Measurements from ENCODE around the gene TRPT1. TPM values are rescaled to one million over a fixed set of nuclear protein-coding genes. Genes with fewer than 3 reads are reported as not detected.
A peak's percentile ranks its signal among the peaks of the same experiment; 100 is the strongest.

Gene TRPT1
- polyA plus RNA-seq, 6 donors from 2014 or later: 60.7 to 97.6 (median 86.0) TPM

GRCh38 chr11:64245797-64246620 lies 20.0 kb upstream of the TRPT1 start:
- H3K4me3 Mint-ChIP-seq: peak overlapping the region; percentile 85 to 95 (median 90)
- ATAC-seq (ENCODE audit: low read depth in 2 of 2): no peak
- no peaks in the 10 kb centered on the region for H3K9me3 Mint-ChIP-seq
- H3K4me1 Mint-ChIP-seq: peaks cover 34 to 70% (median 45%) of the 10 kb centered on the region in 3 donors
- DNase-seq: peak; percentile 50
- H3K27ac Mint-ChIP-seq: peak overlapping the region; percentile 89 to 96 (median 94)
- no peaks in the 10 kb centered on the region for H3K36me3 Mint-ChIP-seq
- no peaks in the 10 kb centered on the region for H3K27me3 Mint-ChIP-seq

DNA sequence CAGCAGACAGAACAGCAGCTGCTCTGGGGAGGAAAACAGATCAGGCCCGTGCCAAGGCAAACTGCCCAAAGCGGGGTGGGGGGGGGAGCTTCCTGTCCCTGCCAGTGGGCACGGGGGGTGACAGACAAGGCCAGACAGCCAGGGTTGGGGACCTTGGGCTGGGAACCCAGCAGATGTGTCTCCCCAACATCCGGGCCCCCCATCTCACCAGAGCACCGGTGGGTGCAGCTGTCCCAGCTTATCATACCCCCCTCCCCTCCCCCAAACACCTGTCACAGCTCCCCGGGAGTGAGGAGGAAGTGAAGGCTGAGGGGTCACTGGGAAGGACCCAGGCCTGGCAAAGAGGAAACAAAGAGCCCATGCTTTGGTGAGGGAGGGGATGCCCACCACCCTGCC lies 19.4 kb upstream of the TRPT1 start:
- Mint-ChIP-seq H3K27me3 (no peaks in the 10 kb centered on the region), H3K27ac (peak overlapping the region; percentile 80 to 95 (median 92)), H3K9me3 (no peaks in the 10 kb centered on the region), H3K36me3 (no peaks in the 10 kb centered on the region), H3K4me1 (peaks cover 35 to 69% (median 49%) of the 10 kb centered on the region in 3 donors), H3K4me3 (peak overlapping the region; percentile 85 to 95 (median 90))
- peak; percentile 48 for DNase-seq
- no peak for ATAC-seq (ENCODE audit: low read depth in 2 of 2)

GRCh38 chr11:64244966-64245365 lies 19.0 kb upstream of the TRPT1 start:
- ATAC-seq (ENCODE audit: low read depth in 2 of 2): no peak
- H3K36me3 Mint-ChIP-seq: no peaks in the 10 kb centered on the region
- peaks cover 39 to 74% (median 52%) of the 10 kb centered on the region in 3 donors for H3K4me1 Mint-ChIP-seq
- peak overlapping the region; percentile 56 to 95 (median 88) for H3K4me3 Mint-ChIP-seq
- H3K27ac Mint-ChIP-seq: peak overlapping the region in 4 of 6 donors; percentile 57 to 90 (median 76)
- DNase-seq: no peak
- no peaks in the 10 kb centered on the region for H3K27me3 Mint-ChIP-seq
- no peaks in the 10 kb centered on the region for H3K9me3 Mint-ChIP-seq

- Mint-ChIP-seq H3K27me3 (no peaks in the 10 kb centered on the region), H3K4me3 (peak overlapping the region in 6 of 8 donors; percentile 8 to 91 (median 52)), H3K36me3 (no peaks in the 10 kb centered on the region), H3K27ac (peak overlapping the region in 3 of 6 donors; percentile 24 to 64 (median 33)), H3K9me3 (no peaks in the 10 kb centered on the region), H3K4me1 (peaks cover 43 to 73% (median 56%) of the 10 kb centered on the region in 3 donors)
- DNase-seq: no peak
- ATAC-seq (ENCODE audit: low read depth in 2 of 2): no peak
Measured at GRCh38 chr11:64244107-64244506, 18.1 kb upstream of the TRPT1 start.

GRCh38 chr11:64243236-64243854 lies 17.4 kb upstream of the TRPT1 start:
- H3K4me1 Mint-ChIP-seq: peaks cover 43 to 75% (median 64%) of the 10 kb centered on the region in 3 donors

GRCh38 chr11:64241491-64242374 lies 15.7 kb upstream of the TRPT1 start:
- H3K27me3 Mint-ChIP-seq: no peaks in the 10 kb centered on the region
- no peaks in the 10 kb centered on the region for H3K36me3 Mint-ChIP-seq
- H3K27ac Mint-ChIP-seq: peak overlapping the region; percentile 99 to 100 (median 100)
- no peak for DNase-seq
- no peaks in the 10 kb centered on the region for H3K9me3 Mint-ChIP-seq
- peak overlapping the region; percentile 87 to 97 (median 91) for H3K4me3 Mint-ChIP-seq
- no peak for ATAC-seq (ENCODE audit: low read depth in 2 of 2)
- peaks cover 36 to 72% (median 69%) of the 10 kb centered on the region in 3 donors for H3K4me1 Mint-ChIP-seq

More at GRCh38 chr11:64243236-64243854, 17.4 kb upstream of the TRPT1 start:
- DNase-seq (no peak), ATAC-seq (ENCODE audit: low read depth in 2 of 2) (no peak)
- Mint-ChIP-seq H3K4me3 (peak overlapping the region; percentile 55 to 95 (median 84)), H3K27me3 (no peaks in the 10 kb centered on the region), H3K27ac (peak overlapping the region in 3 of 6 donors; percentile 40 to 64 (median 44)), H3K36me3 (no peaks in the 10 kb centered on the region), H3K9me3 (no peaks in the 10 kb centered on the region)

- Mint-ChIP-seq H3K4me1 (peaks cover 34 to 70% (median 70%) of the 10 kb centered on the region in 3 donors), H3K9me3 (no peaks in the 10 kb centered on the region), H3K4me3 (peak overlapping the region; percentile 87 to 97 (median 91)), H3K36me3 (no peaks in the 10 kb centered on the region), H3K27me3 (no peaks in the 10 kb centered on the region), H3K27ac (peak overlapping the region; percentile 99 to 100 (median 100))
- peak; percentile 100 for DNase-seq
- peak; percentile 70 to 75 for ATAC-seq (ENCODE audit: low read depth in 2 of 2)
Measured at GRCh38 chr11:64241241-64241490, 15.2 kb upstream of the TRPT1 start.

DNA sequence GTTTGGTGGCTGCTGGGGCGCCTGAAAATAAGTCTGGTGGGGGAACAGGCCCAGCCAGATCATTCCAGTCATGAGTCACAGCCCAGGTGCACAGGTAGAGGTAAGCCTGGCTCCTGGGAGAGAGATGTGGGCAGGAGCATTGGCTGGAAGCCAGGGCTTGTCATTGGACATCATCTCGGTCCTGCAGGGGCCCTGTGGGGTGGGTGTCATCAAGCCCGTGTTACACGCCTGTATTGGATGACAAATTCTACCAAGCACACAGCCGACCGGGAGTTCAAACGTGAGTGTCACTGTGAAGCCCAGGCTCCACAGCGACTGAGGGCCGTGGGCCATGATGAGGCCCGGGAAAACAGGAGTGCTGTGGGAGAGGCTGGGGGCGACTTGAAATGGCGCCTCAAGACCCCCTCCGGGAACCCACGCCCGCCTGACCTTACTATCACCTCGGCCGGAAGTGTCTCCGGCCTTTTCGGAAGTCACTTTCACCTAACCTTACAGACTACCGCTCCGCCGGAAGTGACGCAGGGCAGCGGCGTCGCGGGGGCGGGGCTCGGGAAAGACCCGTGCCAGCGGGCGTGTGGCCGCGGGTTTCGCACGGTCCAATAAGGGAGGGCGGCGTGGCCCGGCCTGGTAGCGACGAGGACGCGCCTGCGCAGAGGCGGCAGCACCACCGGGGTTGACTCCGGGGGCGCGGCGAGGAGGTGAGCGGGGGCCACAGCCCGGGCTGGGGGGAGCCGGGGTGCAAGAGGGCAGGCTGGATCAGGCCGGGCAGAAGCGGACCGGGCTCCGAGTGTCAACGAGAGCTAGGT lies 14.7 kb upstream of the TRPT1 start, which contains the start of gene FKBP2:
Gene FKBP2, plus strand, starts transcription at position 661 of the 806 bp plus-strand sequence. CDS start 1,293 bp downstream, outside the sequence.
- H3K36me3 Mint-ChIP-seq: no peaks in the 10 kb centered on the region
- ATAC-seq (ENCODE audit: low read depth in 2 of 2) (peak; percentile 63 to 65), DNase-seq (peak; percentile 99)
- H3K27me3 Mint-ChIP-seq: no peaks in the 10 kb centered on the region
- no peaks in the 10 kb centered on the region for H3K9me3 Mint-ChIP-seq
- H3K4me3 Mint-ChIP-seq: peak within 1 kb of the TSS; percentile 87 to 97 (median 91)
- peak within 1 kb of the TSS; percentile 99 to 100 (median 100) for H3K27ac Mint-ChIP-seq
- peaks cover 30 to 69% (median 68%) of the 10 kb centered on the region in 3 donors for H3K4me1 Mint-ChIP-seq

DNA sequence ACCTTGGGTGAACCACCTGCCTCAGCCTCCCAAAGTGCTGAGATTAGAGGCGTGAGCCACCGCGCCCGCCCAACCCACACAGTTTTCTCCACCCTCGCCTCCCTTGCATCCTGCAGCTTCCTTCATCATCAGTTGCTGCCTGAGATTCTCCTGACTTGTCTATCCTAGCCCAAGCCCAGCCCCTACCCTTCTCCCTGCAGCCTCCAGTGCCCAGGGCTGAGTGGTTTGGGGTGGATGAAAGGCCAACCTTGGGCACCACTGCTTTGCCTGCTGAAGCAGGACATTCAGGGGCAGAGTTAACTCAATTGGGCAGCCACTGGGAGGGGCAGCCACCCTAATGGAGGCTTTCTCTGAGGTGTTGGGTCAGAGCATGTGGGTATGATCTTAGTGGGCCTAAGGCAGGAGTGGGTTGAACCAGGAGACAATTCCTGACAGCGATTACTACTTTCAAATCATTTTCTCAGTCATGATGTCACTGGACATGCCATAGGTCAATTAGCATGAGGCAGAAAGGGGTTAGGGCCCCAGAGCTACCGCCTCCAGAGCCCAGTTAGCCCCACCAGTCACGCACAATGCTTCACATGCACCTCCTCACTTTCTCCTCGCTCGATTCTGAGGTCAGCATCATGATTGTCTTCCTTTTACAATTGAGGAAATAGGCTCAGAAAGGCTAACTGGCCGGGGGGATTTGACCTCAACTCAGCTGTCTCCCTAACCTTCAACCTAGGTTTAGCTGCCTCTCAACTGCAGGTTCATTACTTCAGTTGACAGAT lies 13.9 kb upstream of the TRPT1 start:
- Mint-ChIP-seq H3K4me3 (peak overlapping the region; percentile 87 to 97 (median 91)), H3K27ac (peak overlapping the region; percentile 99 to 100 (median 100)), H3K4me1 (peaks cover 36 to 69% (median 67%) of the 10 kb centered on the region in 3 donors), H3K9me3 (no peaks in the 10 kb centered on the region), H3K36me3 (no peaks in the 10 kb centered on the region), H3K27me3 (no peaks in the 10 kb centered on the region)
- ATAC-seq (ENCODE audit: low read depth in 2 of 2) (peak; percentile 6 to 18), DNase-seq (peak; percentile 74)

DNA sequence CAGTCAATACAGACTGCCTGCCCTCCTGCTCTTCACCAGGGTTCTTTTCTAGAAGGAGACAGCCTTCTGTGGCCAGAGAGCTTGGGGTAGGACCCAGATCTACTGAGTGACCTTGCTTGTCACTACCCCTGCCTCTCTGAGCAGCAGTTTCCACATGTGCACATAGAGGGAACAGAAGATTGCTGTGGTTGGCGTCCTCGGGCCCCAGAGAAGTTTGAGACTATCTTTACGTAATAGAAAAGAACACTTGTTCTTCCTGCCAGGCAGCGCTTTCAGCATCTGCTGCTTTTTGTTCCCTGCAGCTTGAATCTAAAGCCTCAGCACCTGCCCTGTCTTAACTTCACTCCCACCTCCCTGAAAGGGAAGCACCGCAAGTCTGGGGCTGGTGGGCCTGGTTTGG lies 13.0 kb upstream of the TRPT1 start:
- ATAC-seq (ENCODE audit: low read depth in 2 of 2) (no peak), DNase-seq (no peak)
- Mint-ChIP-seq H3K27me3 (no peaks in the 10 kb centered on the region), H3K4me1 (peaks cover 36 to 69% (median 63%) of the 10 kb centered on the region in 3 donors), H3K36me3 (no peaks in the 10 kb centered on the region), H3K9me3 (no peaks in the 10 kb centered on the region), H3K4me3 (peak overlapping the region in 4 of 8 donors; percentile 24 to 91 (median 51)), H3K27ac (peak overlapping the region; percentile 59 to 100 (median 100))

- H3K4me1 Mint-ChIP-seq: peaks cover 35 to 66% (median 63%) of the 10 kb centered on the region in 3 donors
- DNase-seq (no peak), ATAC-seq (ENCODE audit: low read depth in 2 of 2) (no peak)
- peak overlapping the region in 6 of 8 donors; percentile 12 to 91 (median 34) for H3K4me3 Mint-ChIP-seq
- H3K9me3 Mint-ChIP-seq: no peaks in the 10 kb centered on the region
- H3K27ac Mint-ChIP-seq: peak overlapping the region in 4 of 6 donors; percentile 73 to 100 (median 97)
- no peaks in the 10 kb centered on the region for H3K36me3 Mint-ChIP-seq
- H3K27me3 Mint-ChIP-seq: no peaks in the 10 kb centered on the region
Measured at GRCh38 chr11:64238076-64238475, 12.1 kb upstream of the TRPT1 start.
